B cell (primary cell): Measurements from ENCODE around the gene PGPEP1. TPM values are rescaled to one million over a fixed set of nuclear protein-coding genes. Genes with fewer than 3 reads are reported as not detected.

Experiments
- ATAC-seq: fragments of 200-7000 bp; cut with Tn5 transposase; one replicate; pipeline ENCODE4 v1.10.0; 2021; ENCODE audit warnings: low read depth, mild to moderate bottlenecking, moderate number of reproducible peaks, moderate library complexity
- CTCF ChIA-PET: fragments of 350-600 bp; sonication (Branson Sonifier 250); formaldehyde crosslinking; loops from one replicate; lab custom pipeline; 2021; ENCODE audit warnings: antibody characterized with exemption, inconsistent platforms; lab: Charles Lee
- POLR2A ChIA-PET: fragments of 350-600 bp; sonication (Branson Sonifier 250); formaldehyde crosslinking; loops from one replicate; lab custom pipeline; 2021; ENCODE audit warnings: antibody characterized with exemption; lab: Charles Lee
- DNase-seq: peaks from one replicate; pipeline ENCODE4 v3.0.0; 2013
- H2AFZ ChIP-seq: 2 replicates; pipeline ENCODE4 v1.6.1; 2012; ENCODE audit warnings: mild to moderate bottlenecking, low read depth, low read length; ENCODE audit not compliant: insufficient read depth, poor library complexity, severe bottlenecking
- H3K27ac ChIP-seq, 2 donors: 1 replicate in 1 of 2; 2 replicates in 1 of 2; pipeline ENCODE4 v1.5.1; 2012 to 2013; ENCODE audit warnings: low read length in 2 of 2, mild to moderate bottlenecking in 2 of 2, moderate library complexity in 1 of 2
- H3K27me3 ChIP-seq, 4 experiments: fragments of 200-600 bp in 1 of 4; sonication (generic) in 1 of 4; replicated peaks in 1 of 4; 1 replicate in 2 of 4; 2 replicates in 2 of 4; pipeline versions ENCODE4 v1.6.1 to v1.7.0; 2013 to 2016; ENCODE audit warnings: low read length in 3 of 4, mild to moderate bottlenecking in 2 of 4, mixed read lengths in 1 of 4, moderate library complexity in 1 of 4; ENCODE audit not compliant: insufficient read depth in 4 of 4, control insufficient read depth in 3 of 4; ENCODE audit errors: control extremely low read depth in 1 of 4
- H3K36me3 ChIP-seq, 2 experiments: replicated peaks in 1 of 2; 1 replicate in 1 of 2; 2 replicates in 1 of 2; pipeline versions ENCODE4 v1.6.1 to v1.7.1; 2013; ENCODE audit warnings: low read length in 1 of 2; ENCODE audit not compliant: insufficient read depth in 2 of 2, control insufficient read depth in 1 of 2; ENCODE audit errors: control extremely low read depth in 1 of 2, extremely low read depth in 1 of 2
- H3K4me1 ChIP-seq, 2 donors: fragments of 200-600 bp in 1 of 2; sonication (generic) in 1 of 2; 1 replicate in 1 of 2; 2 replicates in 1 of 2; pipeline versions ENCODE4 v1.5.1 to v1.6.1; 2013 to 2017; ENCODE audit warnings: low read length in 2 of 2; ENCODE audit not compliant: control insufficient read depth in 2 of 2, insufficient read depth in 2 of 2
- H3K4me2 ChIP-seq: replicated peaks from 2 replicates; pipeline ENCODE3; 2012; ENCODE audit warnings: mild to moderate bottlenecking, low read depth, low read length; ENCODE audit not compliant: poor library complexity, severe bottlenecking
- H3K4me3 ChIP-seq, 5 experiments: fragments of 200-600 bp in 1 of 5; sonication (generic) in 1 of 5; 1 replicate in 3 of 5; 2 replicates in 2 of 5; pipeline versions ENCODE4 v1.5.1 to v1.7.0; 2011 to 2016; ENCODE audit warnings: low read length in 4 of 5, mild to moderate bottlenecking in 4 of 5, low read depth in 2 of 5, control low read depth in 1 of 5, moderate library complexity in 1 of 5; ENCODE audit not compliant: insufficient read depth in 1 of 5; ENCODE audit errors: control extremely low read depth in 1 of 5, extremely low read depth in 1 of 5
- H3K79me2 ChIP-seq: fragments of 200-600 bp; sonication (generic); one replicate; pipeline ENCODE4 v1.6.0; 2016; ENCODE audit warnings: low read length; ENCODE audit not compliant: control insufficient read depth, insufficient read depth
- H3K9ac ChIP-seq: fragments of 200-600 bp; sonication (generic); 2 replicates; pipeline ENCODE4 v1.6.1; 2017; ENCODE audit warnings: mild to moderate bottlenecking, low read length, moderate library complexity
- H3K9me3 ChIP-seq, 3 donors: one replicate each; pipeline versions ENCODE4 v1.6.1 to v1.7.1; 2013; ENCODE audit warnings: low read length in 2 of 3; ENCODE audit not compliant: control insufficient read depth in 2 of 3, insufficient read depth in 1 of 3; ENCODE audit errors: control extremely low read depth in 1 of 3
- H4K20me1 ChIP-seq: 2 replicates; pipeline ENCODE4 v1.6.0; 2012; ENCODE audit warnings: mild to moderate bottlenecking, low read length; ENCODE audit not compliant: insufficient read depth, control insufficient read depth, poor library complexity, severe bottlenecking
- H3K27ac Mint-ChIP-seq: one replicate; pipeline ENCODE4 v1.8.0; 2021; ENCODE audit warnings: mixed read lengths
- H3K27me3 Mint-ChIP-seq: one replicate; pipeline ENCODE4 v1.8.0; 2021; ENCODE audit warnings: mixed read lengths
- H3K4me1 Mint-ChIP-seq: one replicate; pipeline ENCODE4 v1.8.0; 2021; ENCODE audit warnings: mixed read lengths
- H3K4me3 Mint-ChIP-seq: one replicate; pipeline ENCODE4 v1.8.0; 2021; ENCODE audit warnings: mixed read lengths
- H3K9me3 Mint-ChIP-seq: one replicate; pipeline ENCODE4 v1.8.0; 2022; ENCODE audit warnings: mixed read lengths; ENCODE audit not compliant: insufficient read depth
- EZH2 ChIP-seq: IDR thresholded peaks from 2 replicates; pipeline ENCODE4 v1.6.1; 2012; ENCODE audit warnings: borderline replicate concordance, low read depth, mild to moderate bottlenecking, moderate library complexity, low read length; ENCODE audit not compliant: insufficient read depth, poor library complexity, severe bottlenecking
- WGBS: methylation state at CpG from one replicate; pipeline ENCODE4 v1.1.5; 2013; ENCODE audit warnings: missing lambda C conversion rate; ENCODE audit not compliant: insufficient coverage; 5-methylcytosine and 5-hydroxymethylcytosine counted together
- intact Hi-C: fragments of 100-400 bp; cut with micrococcal nuclease; formaldehyde crosslinking; loops from one replicate; pipeline ENCODE4 v1.10.0; 2022
- polyA plus RNA-seq: library from polyadenylated mRNA; depleted of rRNA; stranded (reverse); fragments of >200 nt; gene quantifications from 2 replicates; pipeline ENCODE4 v1.2.3, GENCODE V29; 2012
- total RNA-seq, 2 donors: library from RNA; stranded (reverse); fragments of 120-200 nt in 1 of 2; gene quantifications; 1 replicate in 1 of 2; 2 replicates in 1 of 2; pipeline versions ENCODE4 v1.2.3 to v1.2.4, GENCODE V29; 2013 to 2022
- TF ChIP-seq, protein P1 (sequence below): fragments of 200-600 bp; IDR thresholded peaks from one replicate; pipeline ENCODE4 v1.8.0; 2022; ENCODE audit warnings: antibody characterized with exemption, mild to moderate bottlenecking

PGPEP1 gene
- total and polyA plus RNA-seq, 2 donors (not counting 1 experiment from before 2014, with no cell fraction given) = 17.6 to 20.9 TPM

DNA sequence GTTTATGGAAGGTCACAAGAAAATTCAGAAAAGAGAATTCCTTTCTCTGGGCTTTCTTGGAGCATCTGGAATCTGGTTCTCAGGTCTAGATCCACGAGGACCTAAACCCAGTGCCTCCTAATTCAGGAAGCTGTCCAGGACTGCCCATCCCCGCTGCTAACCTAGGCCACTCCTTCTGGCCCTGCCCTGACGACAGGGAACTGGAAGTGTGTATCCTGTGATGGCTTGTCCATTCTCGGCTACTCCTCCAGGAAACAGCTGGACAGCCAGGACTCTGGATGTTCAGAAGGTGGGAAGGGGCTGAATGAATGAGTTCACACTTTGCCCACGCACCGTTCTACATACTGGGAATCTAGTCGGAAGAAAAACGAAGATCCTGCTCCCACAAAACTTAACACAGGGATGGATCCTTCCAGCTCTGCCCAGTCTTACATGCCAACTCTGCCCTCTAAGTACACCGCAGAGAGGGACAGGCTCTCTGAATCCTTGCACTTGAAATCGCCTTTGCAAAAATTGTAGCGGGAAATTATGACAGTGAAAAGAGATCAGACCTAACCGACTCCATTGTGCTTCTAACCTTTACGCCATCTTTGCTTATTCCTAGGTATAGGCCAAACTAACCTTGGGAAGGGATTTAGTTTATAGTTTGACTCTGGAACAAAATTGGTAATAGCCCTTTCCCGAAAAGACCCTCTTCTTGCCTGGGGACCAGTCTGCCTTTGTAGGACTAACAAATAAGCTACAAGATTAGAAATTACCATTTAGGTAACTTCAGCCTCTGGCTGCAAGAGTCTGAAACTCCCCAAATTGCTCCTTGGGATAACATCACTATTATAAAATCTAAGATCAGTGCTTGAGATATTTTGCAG lies 19.3 kb upstream of the PGPEP1 start:
- no peaks in the 10 kb centered on the region for H3K36me3 ChIP-seq
- peak overlapping the region; percentile 94 for H3K27ac Mint-ChIP-seq
- peak overlapping the region; percentile 87 for H3K4me3 Mint-ChIP-seq
- ChIA-PET POLR2A (interaction anchor here (1.4 to 3.9 kb wide), 5 partner anchors 13 to 50 kb away, joined by 3 to 128 read pairs (median 20); partner anchors contain the start of gene JUND), CTCF (interaction anchor here (0.5 to 9.8 kb wide), 13 partner anchors 8 to 208 kb away, joined by 3 to 242 read pairs (median 4); partner anchors contain the start of gene JUND)
- no peaks in the 10 kb centered on the region for H3K27me3 Mint-ChIP-seq
- H3K9me3 Mint-ChIP-seq = no peaks in the 10 kb centered on the region
- no peak for ATAC-seq
- no peak overlapping the region for H2AFZ ChIP-seq
- H3K9ac ChIP-seq = no peak overlapping the region
- TF ChIP-seq EZH2 = no peak
- TF ChIP-seq, protein P1, sequence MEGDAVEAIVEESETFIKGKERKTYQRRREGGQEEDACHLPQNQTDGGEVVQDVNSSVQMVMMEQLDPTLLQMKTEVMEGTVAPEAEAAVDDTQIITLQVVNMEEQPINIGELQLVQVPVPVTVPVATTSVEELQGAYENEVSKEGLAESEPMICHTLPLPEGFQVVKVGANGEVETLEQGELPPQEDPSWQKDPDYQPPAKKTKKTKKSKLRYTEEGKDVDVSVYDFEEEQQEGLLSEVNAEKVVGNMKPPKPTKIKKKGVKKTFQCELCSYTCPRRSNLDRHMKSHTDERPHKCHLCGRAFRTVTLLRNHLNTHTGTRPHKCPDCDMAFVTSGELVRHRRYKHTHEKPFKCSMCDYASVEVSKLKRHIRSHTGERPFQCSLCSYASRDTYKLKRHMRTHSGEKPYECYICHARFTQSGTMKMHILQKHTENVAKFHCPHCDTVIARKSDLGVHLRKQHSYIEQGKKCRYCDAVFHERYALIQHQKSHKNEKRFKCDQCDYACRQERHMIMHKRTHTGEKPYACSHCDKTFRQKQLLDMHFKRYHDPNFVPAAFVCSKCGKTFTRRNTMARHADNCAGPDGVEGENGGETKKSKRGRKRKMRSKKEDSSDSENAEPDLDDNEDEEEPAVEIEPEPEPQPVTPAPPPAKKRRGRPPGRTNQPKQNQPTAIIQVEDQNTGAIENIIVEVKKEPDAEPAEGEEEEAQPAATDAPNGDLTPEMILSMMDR = no peak
- intact Hi-C loops = no loop called here
- H3K4me1 ChIP-seq = peaks cover 32 to 59% of the 10 kb centered on the region in 2 donors
- H3K4me2 ChIP-seq = peak overlapping the region; percentile 85
- WGBS = 98% methylated on average over 9 of the region's 14 CpGs
- H3K79me2 ChIP-seq = peaks cover 51% of the 10 kb centered on the region
- H4K20me1 ChIP-seq = peaks cover 7% of the 10 kb centered on the region
- no peak overlapping the region for H3K4me3 ChIP-seq
- no peak for DNase-seq
- peaks cover 0 to 6% (median 0%) of the 10 kb centered on the region in 3 donors for H3K9me3 ChIP-seq
- H3K27me3 ChIP-seq = no peaks in the 10 kb centered on the region
- H3K27ac ChIP-seq = peak overlapping the region in 1 of 2 donors; percentile 87
- H3K4me1 Mint-ChIP-seq = peaks cover 57% of the 10 kb centered on the region
